ENCODE results near the gene QRSL1.

DNA sequence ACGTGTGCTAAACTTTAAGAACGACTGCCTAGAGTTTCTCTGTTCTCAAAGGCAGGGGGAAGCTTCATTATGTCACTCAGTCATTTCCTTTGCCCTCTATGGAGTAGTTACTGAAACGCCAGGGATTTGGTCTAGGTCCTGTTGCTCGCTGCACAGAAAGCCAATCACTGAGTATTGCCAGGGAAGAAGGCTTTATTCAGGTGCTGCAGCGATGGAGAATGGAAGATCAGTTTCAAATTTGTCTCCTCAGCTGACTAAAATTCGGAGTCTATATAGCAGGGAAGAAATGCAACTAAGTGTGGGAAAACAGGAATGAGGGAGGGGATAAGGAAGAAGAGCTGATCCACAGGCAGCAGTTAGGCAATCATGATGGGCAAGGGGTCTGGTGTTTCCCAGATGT, 75.8 kb downstream of the QRSL1 start:
- TF ChIP-seq, protein P1, sequence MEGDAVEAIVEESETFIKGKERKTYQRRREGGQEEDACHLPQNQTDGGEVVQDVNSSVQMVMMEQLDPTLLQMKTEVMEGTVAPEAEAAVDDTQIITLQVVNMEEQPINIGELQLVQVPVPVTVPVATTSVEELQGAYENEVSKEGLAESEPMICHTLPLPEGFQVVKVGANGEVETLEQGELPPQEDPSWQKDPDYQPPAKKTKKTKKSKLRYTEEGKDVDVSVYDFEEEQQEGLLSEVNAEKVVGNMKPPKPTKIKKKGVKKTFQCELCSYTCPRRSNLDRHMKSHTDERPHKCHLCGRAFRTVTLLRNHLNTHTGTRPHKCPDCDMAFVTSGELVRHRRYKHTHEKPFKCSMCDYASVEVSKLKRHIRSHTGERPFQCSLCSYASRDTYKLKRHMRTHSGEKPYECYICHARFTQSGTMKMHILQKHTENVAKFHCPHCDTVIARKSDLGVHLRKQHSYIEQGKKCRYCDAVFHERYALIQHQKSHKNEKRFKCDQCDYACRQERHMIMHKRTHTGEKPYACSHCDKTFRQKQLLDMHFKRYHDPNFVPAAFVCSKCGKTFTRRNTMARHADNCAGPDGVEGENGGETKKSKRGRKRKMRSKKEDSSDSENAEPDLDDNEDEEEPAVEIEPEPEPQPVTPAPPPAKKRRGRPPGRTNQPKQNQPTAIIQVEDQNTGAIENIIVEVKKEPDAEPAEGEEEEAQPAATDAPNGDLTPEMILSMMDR (IDR thresholded peaks at IDR 0.05): no peak
- no peak for TF ChIP-seq ZFX (IDR thresholded peaks at IDR 0.05; ENCODE audit: borderline replicate concordance)
